H1 (cell line): Measurements from ENCODE around the gene PDLIM4.

ENCODE experiments used
- BACH1 ChIP-seq: IDR thresholded peaks from 2 replicates; pipeline ENCODE4 v1.6.1; 2012; ENCODE audit warnings: low read length, improper control_type of control experiment
- CEBPB ChIP-seq: IDR thresholded peaks from 2 replicates; pipeline ENCODE4 v1.6.1; 2012; ENCODE audit warnings: low read depth, low read length
- CHD1 ChIP-seq: IDR thresholded peaks from 2 replicates; pipeline ENCODE4 v1.6.1; 2012; ENCODE audit warnings: low read depth, low read length, improper control_type of control experiment
- CTCF ChIP-seq, 3 experiments: IDR thresholded peaks; 1 replicate in 2 of 3; 2 replicates in 1 of 3; pipeline versions ENCODE4 v1.5.1 to v1.6.1; 2011; ENCODE audit warnings: low read length in 3 of 3, mild to moderate bottlenecking in 3 of 3, inconsistent platforms in 2 of 3, low read depth in 1 of 3, moderate library complexity in 1 of 3; ENCODE audit not compliant: insufficient read depth in 1 of 3; ENCODE audit errors: control extremely low read depth in 1 of 3
- EZH2 ChIP-seq: fragments of 200-600 bp; sonication (generic); IDR thresholded peaks from 2 replicates; pipeline ENCODE4 v1.7.1; 2012; ENCODE audit warnings: low read depth, mild to moderate bottlenecking, moderate library complexity, low read length, inconsistent platforms; ENCODE audit not compliant: severe bottlenecking
- JUND ChIP-seq: IDR thresholded peaks from 2 replicates; pipeline ENCODE4 v1.6.1; 2011; ENCODE audit warnings: mild to moderate bottlenecking, improper control_type of control experiment, low read length
- MAX ChIP-seq: IDR thresholded peaks from 2 replicates; pipeline ENCODE4 v1.6.1; 2012; ENCODE audit warnings: inconsistent platforms
- POLR2AphosphoS5 ChIP-seq: IDR thresholded peaks from 2 replicates; pipeline ENCODE4 v1.6.1; 2011; ENCODE audit warnings: low read depth, low read length
- RAD21 ChIP-seq, 2 experiments: IDR thresholded peaks in 1 of 2; conservative IDR thresholded peaks in 1 of 2; 2 replicates each; pipeline ENCODE4 v1.6.1; 2011; ENCODE audit warnings: low read depth in 2 of 2, low read length in 2 of 2, improper control_type of control experiment in 1 of 2, inconsistent platforms in 1 of 2, mild to moderate bottlenecking in 1 of 2, moderate library complexity in 1 of 2
- SIN3A ChIP-seq, 2 experiments: IDR thresholded peaks in 1 of 2; conservative IDR thresholded peaks in 1 of 2; 2 replicates each; pipeline ENCODE4 v1.6.1; 2011 to 2012; ENCODE audit warnings: low read length in 2 of 2, improper control_type of control experiment in 1 of 2, low read depth in 1 of 2, mild to moderate bottlenecking in 1 of 2

- TF ChIP-seq MAX (no peak), JUND (no peak), CHD1 (no peak), EZH2 (no peak), CTCF (IDR thresholded peaks at IDR 0.05; ENCODE audit: control extremely low read depth in 1 of 3, insufficient read depth in 1 of 3, low read depth in 1 of 3, low read length in 3 of 3) (peak in 1 of 3 experiments; percentile 4; a peak in 1 of 4 replicates), POLR2AphosphoS5 (no peak), SIN3A (conservative IDR thresholded peaks at IDR 0.05 in 1 of 2, IDR thresholded peaks at IDR 0.05 in 1 of 2; ENCODE audit: low read depth in 1 of 2, low read length in 2 of 2) (no peak), CEBPB (no peak), BACH1 (no peak), RAD21 (IDR thresholded peaks at IDR 0.05 in 1 of 2, conservative IDR thresholded peaks at IDR 0.05 in 1 of 2; ENCODE audit: low read depth in 2 of 2, low read length in 2 of 2) (no peak)
Measured at GRCh38 chr5:132321109-132321721, 63.7 kb downstream of the PDLIM4 start.
